Measurements from ENCODE around the gene GPR61. TPM values are rescaled to one million over a fixed set of nuclear protein-coding genes. Genes with fewer than 3 reads are reported as not detected.

GPR61 gene, protein sequence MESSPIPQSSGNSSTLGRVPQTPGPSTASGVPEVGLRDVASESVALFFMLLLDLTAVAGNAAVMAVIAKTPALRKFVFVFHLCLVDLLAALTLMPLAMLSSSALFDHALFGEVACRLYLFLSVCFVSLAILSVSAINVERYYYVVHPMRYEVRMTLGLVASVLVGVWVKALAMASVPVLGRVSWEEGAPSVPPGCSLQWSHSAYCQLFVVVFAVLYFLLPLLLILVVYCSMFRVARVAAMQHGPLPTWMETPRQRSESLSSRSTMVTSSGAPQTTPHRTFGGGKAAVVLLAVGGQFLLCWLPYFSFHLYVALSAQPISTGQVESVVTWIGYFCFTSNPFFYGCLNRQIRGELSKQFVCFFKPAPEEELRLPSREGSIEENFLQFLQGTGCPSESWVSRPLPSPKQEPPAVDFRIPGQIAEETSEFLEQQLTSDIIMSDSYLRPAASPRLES
- total RNA-seq: under 0.01 TPM in 1 of 2 replicates, not detected in the other

DNA sequence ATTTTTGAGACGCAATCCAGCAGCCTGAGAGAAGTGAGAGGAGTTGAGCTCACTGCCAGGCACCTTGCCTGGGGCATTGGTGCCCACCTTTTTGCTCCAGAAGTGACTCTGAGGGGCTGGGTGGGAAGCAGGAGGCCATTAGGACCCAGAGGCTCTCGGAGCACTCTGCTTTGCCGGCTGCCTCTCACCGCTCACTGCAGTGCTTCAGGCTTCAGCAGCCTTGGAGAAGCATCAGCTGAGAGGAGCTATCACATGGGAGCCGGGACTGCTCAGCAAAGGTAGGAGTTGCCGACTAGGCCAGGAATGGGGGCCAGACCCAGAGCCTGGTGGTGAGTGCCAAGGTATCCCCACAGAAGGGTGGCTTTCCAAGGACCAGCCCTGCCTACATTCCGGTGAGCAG is at the start of gene GPR61:
TSS of gene GPR61 (plus strand) at position 197 of the 400 bp plus-strand sequence. CDS start 3,151 bp downstream, outside the sequence.

DNA sequence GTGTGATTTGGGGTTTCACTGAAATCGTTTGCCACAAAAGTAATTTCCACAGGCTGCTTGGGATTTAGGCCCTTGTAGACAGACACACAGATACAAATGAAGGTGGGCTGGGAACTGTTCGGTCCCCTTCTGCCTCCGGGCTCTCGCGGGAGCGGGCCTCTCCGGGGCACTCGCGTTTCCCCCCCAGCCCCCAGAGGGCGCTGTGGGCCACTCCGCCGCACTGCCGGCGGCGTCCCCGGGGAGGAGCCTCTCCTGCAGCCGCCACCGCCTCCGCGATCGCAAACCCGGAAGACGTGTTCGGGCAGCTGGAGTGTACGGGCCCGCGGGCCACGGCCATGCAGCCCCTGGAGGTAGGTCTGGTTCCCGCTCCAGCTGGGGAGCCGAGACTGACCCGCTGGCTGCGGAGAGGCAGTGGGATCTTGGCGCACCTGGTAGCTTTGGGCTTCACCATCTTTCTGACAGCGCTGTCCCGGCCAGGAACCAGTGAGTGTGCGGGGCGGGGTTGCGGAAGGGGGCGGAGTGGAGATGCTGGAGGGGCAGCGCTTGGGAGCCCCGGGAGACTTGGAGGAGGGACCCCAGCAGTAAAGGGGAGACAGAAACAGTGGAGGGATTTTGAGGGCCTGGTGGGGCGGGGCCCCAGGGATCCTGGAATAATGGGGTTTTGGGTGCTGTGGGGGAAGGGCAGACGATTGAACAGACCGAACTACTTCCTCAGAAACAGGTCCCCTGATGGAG is 45.7 kb upstream of the GPR61 start, which contains the start of gene CYB561D1:
TSS of gene CYB561D1 (plus strand) at position 290 of the 735 bp plus-strand sequence. CDS start at position 336, 46 bp downstream.

DNA sequence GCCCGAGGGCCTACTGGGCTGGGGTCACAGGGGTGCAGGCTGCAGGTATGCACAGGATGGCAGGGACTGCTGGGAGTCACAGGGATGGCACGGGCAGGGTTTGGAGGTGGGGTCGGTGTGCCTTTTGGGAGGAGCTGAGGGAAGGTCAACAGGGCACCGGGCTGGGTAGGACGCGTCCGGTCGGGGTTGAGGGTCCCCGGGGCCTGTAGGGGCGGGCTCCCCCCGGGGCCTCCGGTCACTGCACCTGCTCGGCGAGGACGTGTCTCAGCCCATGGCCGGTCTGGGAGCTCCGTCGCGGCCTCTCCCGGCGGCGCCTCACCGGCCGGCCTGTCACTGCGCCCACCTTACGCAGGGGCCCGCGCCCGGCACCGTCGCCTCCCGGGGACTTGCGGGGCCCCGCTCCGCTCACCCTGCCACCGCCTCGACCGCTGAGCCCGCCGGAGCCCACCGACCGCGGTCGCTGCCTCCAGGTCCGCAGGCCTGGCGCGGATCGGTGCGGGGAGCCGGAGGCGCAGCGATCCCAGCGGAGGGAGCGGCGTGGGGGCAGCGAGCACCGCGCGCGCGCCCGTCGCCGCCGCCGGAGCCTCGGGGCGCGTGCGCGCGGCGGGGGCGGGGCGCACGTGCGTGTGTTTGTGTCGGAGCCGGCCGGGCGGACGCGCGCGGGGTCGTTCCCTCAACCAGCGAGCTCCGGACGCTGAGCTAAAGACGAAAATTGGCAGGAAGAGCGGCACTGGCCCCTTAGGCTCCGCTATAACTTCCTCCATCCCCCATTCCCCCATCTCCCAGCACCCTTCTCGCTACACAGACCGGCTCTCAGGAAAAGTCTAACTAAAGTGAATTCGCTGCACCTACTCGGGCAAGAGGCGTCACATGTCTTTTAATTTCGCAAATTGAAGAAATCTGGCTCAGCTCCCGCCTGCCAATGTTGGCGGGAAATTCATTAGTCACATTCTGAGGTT is 30.2 kb upstream of the GPR61 start, which contains the start of gene AMIGO1:
TSS of gene AMIGO1 (minus strand) at position 552 of the 959 bp plus-strand sequence. CDS start 815 bp downstream, outside the sequence.

DNA sequence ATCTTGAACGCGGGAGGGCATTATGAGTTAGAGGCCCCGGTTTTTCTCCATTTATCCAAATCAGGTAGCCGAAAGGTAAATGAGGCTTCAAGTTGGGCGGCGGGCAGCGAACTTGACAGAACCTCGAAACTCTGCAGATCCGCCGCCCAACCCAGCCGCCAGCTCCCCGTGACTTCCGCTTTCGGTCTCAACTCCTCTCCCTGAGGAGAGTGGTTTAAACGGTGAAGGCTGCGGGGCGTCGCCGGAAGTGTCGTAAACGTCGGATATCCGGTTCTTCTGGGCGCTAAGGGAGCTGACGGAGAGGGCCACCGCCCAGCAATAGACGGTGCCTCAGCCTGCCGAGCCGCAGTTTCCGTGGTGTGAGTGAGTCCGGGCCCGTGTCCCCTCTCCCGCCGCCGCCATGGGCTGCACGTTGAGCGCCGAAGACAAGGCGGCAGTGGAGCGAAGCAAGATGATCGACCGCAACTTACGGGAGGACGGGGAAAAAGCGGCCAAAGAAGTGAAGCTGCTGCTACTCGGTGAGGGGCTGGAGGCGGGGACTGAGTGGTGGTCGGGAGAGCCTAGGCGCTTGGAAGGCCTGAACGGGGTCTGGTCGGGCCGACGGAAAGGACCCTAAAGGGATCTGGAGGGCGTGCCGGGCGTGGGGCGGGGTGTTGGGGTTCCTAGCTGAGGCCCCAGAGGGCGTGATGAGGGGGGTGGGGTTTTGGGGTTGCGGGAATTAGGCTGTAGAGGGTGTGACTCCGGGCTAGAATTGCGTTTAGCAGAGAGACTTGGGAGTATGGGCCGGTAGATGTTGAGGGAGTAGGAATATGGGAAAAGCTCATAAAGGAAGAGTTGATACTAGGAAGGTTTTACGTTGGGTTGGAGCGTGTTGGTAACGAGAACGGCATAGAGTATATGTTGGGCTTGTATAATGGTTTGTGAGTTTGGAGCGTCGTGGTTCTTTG is 8.9 kb downstream of the GPR61 start, which contains the start of gene GNAI3:
TSS of gene GNAI3 (plus strand) at position 295 of the 947 bp plus-strand sequence. CDS start at position 401, 106 bp downstream.

Small RNA genes within 50 kb of the gene (small RNA-seq; reads per million reads assigned to genes)
- 3.4 reads per million, percentile 85 among the genes with 10 or more reads in this experiment for gene RNU6V

Other genes with a start within 250 kb of the GPR61 start
- gene MYBPHL, start 232.9 kb upstream of the GPR61 start, total RNA-seq: not detected in 2 replicates
- 18.4 and 20.1 TPM in 2 replicates for gene SORT1, start 142.0 kb upstream of the GPR61 start, total RNA-seq
- gene PSMA5, start 113.4 kb upstream of the GPR61 start, total RNA-seq: 53.7 and 75.5 TPM in 2 replicates
- gene SYPL2, start 73.3 kb upstream of the GPR61 start, total RNA-seq: 0.13 and 0.22 TPM in 2 replicates
- 1.6 and 2.4 TPM in 2 replicates for gene ATXN7L2, start 56.0 kb upstream of the GPR61 start, total RNA-seq
- 8.0 and 9.5 TPM in 2 replicates for gene CYB561D1, start 45.8 kb upstream of the GPR61 start, total RNA-seq
- 2.1 and 2.5 TPM in 2 replicates for gene AMIGO1, start 30.1 kb upstream of the GPR61 start, total RNA-seq
- 18.2 and 19.5 TPM in 2 replicates for gene GNAI3, start 8.7 kb downstream of the GPR61 start, total RNA-seq
- 0.13 and 0.22 TPM in 2 replicates for gene GNAT2, start 79.7 kb downstream of the GPR61 start, total RNA-seq
- gene AMPD2, start 80.0 kb downstream of the GPR61 start, total RNA-seq: 40.6 and 42.7 TPM in 2 replicates
- gene GSTM4, start 116.2 kb downstream of the GPR61 start, total RNA-seq: 12.3 and 13.9 TPM in 2 replicates
- 16.2 and 16.9 TPM in 2 replicates for gene GSTM2, start 128.2 kb downstream of the GPR61 start, total RNA-seq
- gene GSTM1, start 147.9 kb downstream of the GPR61 start, total RNA-seq: 19.2 TPM in 1 of 2 replicates, not detected in the other
- gene GSTM5, start 172.4 kb downstream of the GPR61 start, total RNA-seq: 7.8 and 9.1 TPM in 2 replicates
- gene GSTM3, start 201.2 kb downstream of the GPR61 start, total RNA-seq: 106 and 111 TPM in 2 replicates
- not detected in 2 replicates for gene EPS8L3, start 224.1 kb downstream of the GPR61 start, total RNA-seq